HepG2 (cell line): ENCODE results near the gene RUSC1. TPM values are rescaled to one million over a fixed set of nuclear protein-coding genes. Genes with fewer than 3 reads are reported as not detected.

Experiments
- ATAC-seq: fragments of 200-7000 bp; cut with Tn5 transposase; 3 replicates; pipeline ENCODE4 v1.9.1; 2020; ENCODE audit warnings: mild to moderate bottlenecking, moderate library complexity
- BruUV-seq: library from RNA; stranded (reverse); fragments of 400-500 nt; replicated peaks from 2 replicates; lab custom pipeline; 2021; lab: Mats Ljungman, UMichigan
- CTCF ChIA-PET: fragments of 300-600 bp; formaldehyde crosslinking; extraction: SDS; loops from one replicate; lab custom pipeline; 2021; ENCODE audit warnings: low total read pairs, inconsistent platforms, low intra/inter-chr PET ratio; lab: Yijun Ruan, JAX
- POLR2A ChIA-PET: fragments of 350-600 bp; sonication (Branson Sonifier 250); formaldehyde crosslinking; loops from one replicate; lab custom pipeline; 2020; ENCODE audit warnings: antibody characterized with exemption, inconsistent platforms; lab: Yijun Ruan, JAX
- DNase-seq: peaks from one replicate; pipeline ENCODE4 v3.0.0-alpha.2; 2015; ENCODE audit warnings: low spot score
- FAIRE-seq: peaks from 3 replicates; lab custom pipeline; 2011; peaks lifted over from hg19 to GRCh38; lab: Jason Lieb, UNC
- H2AFZ ChIP-seq: one replicate; pipeline ENCODE4 v1.6.1; 2011; ENCODE audit warnings: low read length, inconsistent platforms
- H3K27ac ChIP-seq: fragments of 300-600 bp; 3 replicates; pipeline ENCODE4 v1.8.0; 2011; ENCODE audit warnings: mixed run types, mild to moderate bottlenecking, mixed read lengths, low read length, inconsistent platforms; ENCODE audit not compliant: insufficient read depth; ENCODE audit errors: extremely low read length
- H3K27me3 ChIP-seq, 2 experiments: fragments of 200-600 bp in 1 of 2; 2 replicates in 1 of 2; 3 replicates in 1 of 2; pipeline versions ENCODE4 v1.6.0 to v1.8.0; 2011; ENCODE audit warnings: low read length in 2 of 2, mild to moderate bottlenecking in 2 of 2, moderate library complexity in 2 of 2, inconsistent platforms in 1 of 2; ENCODE audit not compliant: insufficient read depth in 2 of 2, control insufficient read depth in 1 of 2
- H3K36me3 ChIP-seq, 2 experiments: fragments of 200-600 bp in 1 of 2; replicated peaks in 1 of 2; 2 replicates in 1 of 2; 3 replicates in 1 of 2; pipeline versions ENCODE4 v1.5.1 to v1.8.0; 2011; ENCODE audit warnings: low read length in 2 of 2, inconsistent platforms in 1 of 2; ENCODE audit not compliant: insufficient read depth in 2 of 2, control insufficient read depth in 1 of 2
- H3K4me1 ChIP-seq: 2 replicates; pipeline ENCODE4 v1.5.1; 2012; ENCODE audit warnings: low read length, inconsistent platforms; ENCODE audit not compliant: insufficient read depth
- H3K4me2 ChIP-seq: 2 replicates; pipeline ENCODE4 v1.6.0; 2011; ENCODE audit warnings: low read depth, low read length, inconsistent platforms
- H3K4me3 ChIP-seq, 3 experiments: fragments of 200-600 bp in 1 of 3; sonication (generic), shearing (Covaris generic) in 1 of 3; replicated peaks in 1 of 3; 2 replicates each; pipeline ENCODE4 v1.5.1; 2011 to 2016; ENCODE audit warnings: low read length in 3 of 3, inconsistent platforms in 2 of 3, low read depth in 2 of 3, mild to moderate bottlenecking in 2 of 3, control low read depth in 1 of 3, mixed read lengths in 1 of 3; ENCODE audit not compliant: insufficient read depth in 1 of 3
- H3K79me2 ChIP-seq: one replicate; pipeline ENCODE4 v1.6.1; 2011; ENCODE audit warnings: low read length, inconsistent platforms; ENCODE audit not compliant: insufficient read depth
- H3K9ac ChIP-seq: 2 replicates; pipeline ENCODE4 v1.6.0; 2011; ENCODE audit warnings: mild to moderate bottlenecking, low read depth, low read length, inconsistent platforms; ENCODE audit not compliant: insufficient read depth
- H3K9me3 ChIP-seq: 2 replicates; pipeline ENCODE4 v1.5.1; 2012; ENCODE audit warnings: mild to moderate bottlenecking, low read length
- H4K20me1 ChIP-seq: 2 replicates; pipeline ENCODE4 v1.6.0; 2011; ENCODE audit warnings: inconsistent platforms, mild to moderate bottlenecking, low read length, moderate library complexity; ENCODE audit not compliant: insufficient read depth
- CC2D1A ChIP-seq: sonication (generic); formaldehyde crosslinking; IDR thresholded peaks from 2 replicates; pipeline ENCODE4 v1.8.1; 2023; ENCODE audit warnings: mild to moderate bottlenecking, missing genetic modification reagents
- ESRRA ChIP-seq: sonication (generic); formaldehyde crosslinking; IDR thresholded peaks from 2 replicates; pipeline ENCODE4 v1.5.1; 2020; ENCODE audit warnings: mild to moderate bottlenecking, low read depth, missing genetic modification reagents
- IKZF4 ChIP-seq: sonication (generic); formaldehyde crosslinking; IDR thresholded peaks from 2 replicates; pipeline ENCODE4 v1.5.1; 2020; ENCODE audit warnings: borderline replicate concordance, mild to moderate bottlenecking, low read depth, missing genetic modification reagents; ENCODE audit errors: not compliant biosample characterization
- NFIC ChIP-seq: IDR thresholded peaks from 2 replicates; pipeline ENCODE4 v1.6.1; 2012; ENCODE audit warnings: mild to moderate bottlenecking, low read length, inconsistent platforms
- RCOR2 ChIP-seq: IDR thresholded peaks from 2 replicates; pipeline ENCODE4 v1.6.1; 2016; ENCODE audit warnings: missing biosample characterization, missing genetic modification reagents
- SIX4 ChIP-seq: sonication (generic); formaldehyde crosslinking; IDR thresholded peaks from 2 replicates; pipeline ENCODE4 v1.4.0; 2020; ENCODE audit warnings: missing genetic modification reagents
- TMF1 ChIP-seq: sonication (generic); formaldehyde crosslinking; IDR thresholded peaks from 2 replicates; pipeline ENCODE4 v1.8.1; 2022; ENCODE audit warnings: low read depth, missing genetic modification reagents
- ZNF484 ChIP-seq: sonication (generic); formaldehyde crosslinking; IDR thresholded peaks from 2 replicates; pipeline ENCODE4 v1.5.1; 2020; ENCODE audit warnings: mild to moderate bottlenecking, low read depth, missing genetic modification reagents, borderline replicate concordance
- WGBS: methylation state at CpG from one replicate; pipeline ENCODE4 v1.1.6; 2017; ENCODE audit warnings: low lambda C conversion rate; 5-methylcytosine and 5-hydroxymethylcytosine counted together
- in situ Hi-C: cut with HindIII; loops from 2 replicates; pipeline ENCODE4 v1.10.0; 2017; ENCODE audit warnings: low pct_unique_long_range_greater_than_20kb; ENCODE audit not compliant: extremely low pct_ligation_motif_present
- intact Hi-C: fragments of 100-400 bp; cut with micrococcal nuclease; formaldehyde crosslinking; loops from one replicate; pipeline ENCODE4 v1.10.0; 2022; ENCODE audit not compliant: unreplicated experiment
- polyA plus RNA-seq, 8 experiments: library from polyadenylated mRNA; depleted of rRNA in 3 of 8; stranded (reverse) in 7 of 8; unstranded in 1 of 8; fragments of >200 nt; fragmentation: Illumina TruSeq in 4 of 8; extraction: Trizol in 4 of 8; gene quantifications; 2 replicates each; pipeline versions ENCODE4 v1.2.1 to v1.2.3, GENCODE V29; 2011 to 2016; ENCODE audit warnings: low read depth in 4 of 8, missing spikeins in 1 of 8, mixed read lengths in 1 of 8; ENCODE audit not compliant: insufficient read depth in 1 of 8
- total RNA-seq, 5 experiments: library from RNA; depleted of rRNA; stranded (reverse); fragments of >200 nt; fragmentation: Illumina TruSeq; extraction: Trizol; gene quantifications; 2 replicates each; pipeline ENCODE4 v1.2.3, GENCODE V29; 2016; ENCODE audit warnings: low read depth in 1 of 5
- TF ChIP-seq, protein P1 (sequence below): sonication (generic); formaldehyde crosslinking; IDR thresholded peaks from 2 replicates; pipeline ENCODE4 v1.8.0; 2022; ENCODE audit warnings: low read depth, missing genetic modification reagents
- TF ChIP-seq, protein P2 (sequence below): sonication (generic); formaldehyde crosslinking; conservative IDR thresholded peaks from 2 replicates; pipeline ENCODE4 v1.8.0; 2022; ENCODE audit warnings: missing genetic modification reagents
- TF ChIP-seq, protein P3 (sequence below): sonication (generic); formaldehyde crosslinking; IDR thresholded peaks from 2 replicates; pipeline ENCODE4 v1.5.1; 2020; ENCODE audit warnings: mild to moderate bottlenecking, missing genetic modification reagents, borderline replicate concordance
- TF ChIP-seq, protein P4 (sequence below): sonication (generic); formaldehyde crosslinking; IDR thresholded peaks from 2 replicates; pipeline ENCODE4 v1.4.0; 2020; ENCODE audit warnings: missing genetic modification reagents
- TF ChIP-seq, protein P5 (sequence below): sonication (generic); formaldehyde crosslinking; IDR thresholded peaks from 2 replicates; pipeline ENCODE4 v1.8.0; 2023; ENCODE audit warnings: mild to moderate bottlenecking, missing genetic modification reagents

RUSC1 gene
- total and polyA plus RNA-seq, 2 of the 13 experiments (the other 11 are each of a cell fraction or from before 2014, with no cell fraction given), result 18.7 to 20.4 TPM

DNA sequence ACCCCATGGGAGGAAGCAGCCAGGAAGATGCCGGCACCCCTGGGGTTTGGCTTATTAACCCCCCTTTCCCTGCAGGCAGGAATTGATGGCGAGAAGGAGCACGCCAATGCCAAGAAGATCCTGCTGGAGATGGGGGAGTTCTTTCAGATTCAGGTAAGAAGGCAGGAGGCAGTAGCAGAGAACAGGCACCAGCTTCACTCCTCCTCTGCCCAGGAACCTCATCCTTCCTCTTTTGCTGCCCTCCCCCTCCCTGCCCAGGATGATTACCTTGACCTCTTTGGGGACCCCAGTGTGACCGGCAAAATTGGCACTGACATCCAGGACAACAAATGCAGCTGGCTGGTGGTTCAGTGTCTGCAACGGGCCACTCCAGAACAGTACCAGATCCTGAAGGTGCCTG lies 1.2 kb upstream of the RUSC1 start:
- H3K36me3 ChIP-seq, result peaks cover 9 to 31% of the 10 kb centered on the region in 2 experiments; a peak in 4 of 5 replicates

More for the DNA sequence above, 1.2 kb upstream of the RUSC1 start:
- TF ChIP-seq, protein P1, sequence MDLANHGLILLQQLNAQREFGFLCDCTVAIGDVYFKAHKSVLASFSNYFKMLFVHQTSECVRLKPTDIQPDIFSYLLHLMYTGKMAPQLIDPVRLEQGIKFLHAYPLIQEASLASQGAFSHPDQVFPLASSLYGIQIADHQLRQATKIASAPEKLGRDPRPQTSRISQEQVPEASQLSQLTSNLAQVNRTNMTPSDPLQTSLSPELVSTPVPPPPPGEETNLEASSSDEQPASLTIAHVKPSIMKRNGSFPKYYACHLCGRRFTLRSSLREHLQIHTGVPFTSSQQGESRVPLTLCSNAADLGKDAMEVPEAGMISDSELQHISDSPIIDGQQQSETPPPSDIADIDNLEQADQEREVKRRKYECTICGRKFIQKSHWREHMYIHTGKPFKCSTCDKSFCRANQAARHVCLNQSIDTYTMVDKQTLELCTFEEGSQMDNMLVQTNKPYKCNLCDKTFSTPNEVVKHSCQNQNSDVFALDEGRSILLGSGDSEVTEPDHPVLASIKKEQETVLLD, result no peak
- no peak for TF ChIP-seq CC2D1A (CRISPR knock-in tag)
- TF ChIP-seq TMF1 (CRISPR knock-in tag), result no peak
- TF ChIP-seq IKZF4 (CRISPR knock-in tag), result no peak
- TF ChIP-seq NFIC, result no peak
- TF ChIP-seq ZNF484, result no peak
- TF ChIP-seq, protein P2, sequence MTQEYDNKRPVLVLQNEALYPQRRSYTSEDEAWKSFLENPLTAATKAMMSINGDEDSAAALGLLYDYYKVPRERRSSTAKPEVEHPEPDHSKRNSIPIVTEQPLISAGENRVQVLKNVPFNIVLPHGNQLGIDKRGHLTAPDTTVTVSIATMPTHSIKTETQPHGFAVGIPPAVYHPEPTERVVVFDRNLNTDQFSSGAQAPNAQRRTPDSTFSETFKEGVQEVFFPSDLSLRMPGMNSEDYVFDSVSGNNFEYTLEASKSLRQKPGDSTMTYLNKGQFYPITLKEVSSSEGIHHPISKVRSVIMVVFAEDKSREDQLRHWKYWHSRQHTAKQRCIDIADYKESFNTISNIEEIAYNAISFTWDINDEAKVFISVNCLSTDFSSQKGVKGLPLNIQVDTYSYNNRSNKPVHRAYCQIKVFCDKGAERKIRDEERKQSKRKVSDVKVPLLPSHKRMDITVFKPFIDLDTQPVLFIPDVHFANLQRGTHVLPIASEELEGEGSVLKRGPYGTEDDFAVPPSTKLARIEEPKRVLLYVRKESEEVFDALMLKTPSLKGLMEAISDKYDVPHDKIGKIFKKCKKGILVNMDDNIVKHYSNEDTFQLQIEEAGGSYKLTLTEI (CRISPR knock-in tag), result no peak
- TF ChIP-seq RCOR2 (CRISPR knock-in tag), result no peak
- TF ChIP-seq, protein P3, sequence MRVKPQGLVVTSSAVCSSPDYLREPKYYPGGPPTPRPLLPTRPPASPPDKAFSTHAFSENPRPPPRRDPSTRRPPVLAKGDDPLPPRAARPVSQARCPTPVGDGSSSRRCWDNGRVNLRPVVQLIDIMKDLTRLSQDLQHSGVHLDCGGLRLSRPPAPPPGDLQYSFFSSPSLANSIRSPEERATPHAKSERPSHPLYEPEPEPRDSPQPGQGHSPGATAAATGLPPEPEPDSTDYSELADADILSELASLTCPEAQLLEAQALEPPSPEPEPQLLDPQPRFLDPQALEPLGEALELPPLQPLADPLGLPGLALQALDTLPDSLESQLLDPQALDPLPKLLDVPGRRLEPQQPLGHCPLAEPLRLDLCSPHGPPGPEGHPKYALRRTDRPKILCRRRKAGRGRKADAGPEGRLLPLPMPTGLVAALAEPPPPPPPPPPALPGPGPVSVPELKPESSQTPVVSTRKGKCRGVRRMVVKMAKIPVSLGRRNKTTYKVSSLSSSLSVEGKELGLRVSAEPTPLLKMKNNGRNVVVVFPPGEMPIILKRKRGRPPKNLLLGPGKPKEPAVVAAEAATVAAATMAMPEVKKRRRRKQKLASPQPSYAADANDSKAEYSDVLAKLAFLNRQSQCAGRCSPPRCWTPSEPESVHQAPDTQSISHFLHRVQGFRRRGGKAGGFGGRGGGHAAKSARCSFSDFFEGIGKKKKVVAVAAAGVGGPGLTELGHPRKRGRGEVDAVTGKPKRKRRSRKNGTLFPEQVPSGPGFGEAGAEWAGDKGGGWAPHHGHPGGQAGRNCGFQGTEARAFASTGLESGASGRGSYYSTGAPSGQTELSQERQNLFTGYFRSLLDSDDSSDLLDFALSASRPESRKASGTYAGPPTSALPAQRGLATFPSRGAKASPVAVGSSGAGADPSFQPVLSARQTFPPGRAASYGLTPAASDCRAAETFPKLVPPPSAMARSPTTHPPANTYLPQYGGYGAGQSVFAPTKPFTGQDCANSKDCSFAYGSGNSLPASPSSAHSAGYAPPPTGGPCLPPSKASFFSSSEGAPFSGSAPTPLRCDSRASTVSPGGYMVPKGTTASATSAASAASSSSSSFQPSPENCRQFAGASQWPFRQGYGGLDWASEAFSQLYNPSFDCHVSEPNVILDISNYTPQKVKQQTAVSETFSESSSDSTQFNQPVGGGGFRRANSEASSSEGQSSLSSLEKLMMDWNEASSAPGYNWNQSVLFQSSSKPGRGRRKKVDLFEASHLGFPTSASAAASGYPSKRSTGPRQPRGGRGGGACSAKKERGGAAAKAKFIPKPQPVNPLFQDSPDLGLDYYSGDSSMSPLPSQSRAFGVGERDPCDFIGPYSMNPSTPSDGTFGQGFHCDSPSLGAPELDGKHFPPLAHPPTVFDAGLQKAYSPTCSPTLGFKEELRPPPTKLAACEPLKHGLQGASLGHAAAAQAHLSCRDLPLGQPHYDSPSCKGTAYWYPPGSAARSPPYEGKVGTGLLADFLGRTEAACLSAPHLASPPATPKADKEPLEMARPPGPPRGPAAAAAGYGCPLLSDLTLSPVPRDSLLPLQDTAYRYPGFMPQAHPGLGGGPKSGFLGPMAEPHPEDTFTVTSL, result no peak
- TF ChIP-seq, protein P4, sequence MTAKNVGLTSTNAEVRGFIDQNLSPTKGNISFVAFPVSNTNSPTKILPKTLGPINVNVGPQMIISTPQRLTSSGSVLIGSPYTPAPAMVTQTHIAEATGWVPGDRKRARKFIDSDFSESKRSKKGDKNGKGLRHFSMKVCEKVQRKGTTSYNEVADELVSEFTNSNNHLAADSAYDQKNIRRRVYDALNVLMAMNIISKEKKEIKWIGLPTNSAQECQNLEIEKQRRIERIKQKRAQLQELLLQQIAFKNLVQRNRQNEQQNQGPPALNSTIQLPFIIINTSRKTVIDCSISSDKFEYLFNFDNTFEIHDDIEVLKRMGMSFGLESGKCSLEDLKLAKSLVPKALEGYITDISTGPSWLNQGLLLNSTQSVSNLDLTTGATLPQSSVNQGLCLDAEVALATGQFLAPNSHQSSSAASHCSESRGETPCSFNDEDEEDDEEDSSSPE (CRISPR knock-in tag), result no peak
- TF ChIP-seq ESRRA, result no peak
- TF ChIP-seq, protein P5, sequence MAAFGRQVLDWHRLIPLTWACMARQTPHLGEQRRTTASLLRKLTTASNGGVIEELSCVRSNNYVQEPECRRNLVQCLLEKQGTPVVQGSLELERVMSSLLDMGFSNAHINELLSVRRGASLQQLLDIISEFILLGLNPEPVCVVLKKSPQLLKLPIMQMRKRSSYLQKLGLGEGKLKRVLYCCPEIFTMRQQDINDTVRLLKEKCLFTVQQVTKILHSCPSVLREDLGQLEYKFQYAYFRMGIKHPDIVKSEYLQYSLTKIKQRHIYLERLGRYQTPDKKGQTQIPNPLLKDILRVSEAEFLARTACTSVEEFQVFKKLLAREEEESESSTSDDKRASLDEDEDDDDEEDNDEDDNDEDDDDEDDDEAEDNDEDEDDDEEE (CRISPR knock-in tag), result no peak
- no peak for TF ChIP-seq SIX4 (CRISPR knock-in tag)
- Histone ChIP-seq H3K9me3 (no peaks in the 10 kb centered on the region), H3K79me2 (peaks cover under 1% of the 10 kb centered on the region), H3K27me3 (no peaks in the 10 kb centered on the region; a peak in 1 of 5 replicates), H3K9ac (no peak overlapping the region), H3K4me2 (no peak overlapping the region), H4K20me1 (peaks cover 8% of the 10 kb centered on the region), H3K4me1 (peaks cover 38% of the 10 kb centered on the region), H2AFZ (no peak overlapping the region), H3K4me3 (no peak overlapping the region), H3K27ac (no peak overlapping the region)
- ATAC-seq, result no peak
- BruUV-seq, result no TSS peak
- FAIRE-seq, result no peak
- WGBS, result 89% methylated on average over 4 of the region's 5 CpGs
- ChIA-PET POLR2A (no interaction called here), CTCF (no interaction called here)
- in situ Hi-C loops, result loop anchor here (5.0 kb wide), 1 partner anchor 42 kb away; the partner anchor contains the start of gene HCN3
- intact Hi-C loops, result no loop called here
- DNase-seq, result no peak
